Measurements from ENCODE around the gene NFIA. TPM values are rescaled to one million over a fixed set of nuclear protein-coding genes. Genes with fewer than 3 reads are reported as not detected.
"Not testable (repeated sequence)": the region's sequence is repeated elsewhere in the genome, so short reads cannot be mapped to it uniquely, and the experiment has no call there.

NFIA gene
- total RNA-seq, 1 donor from 2014 or later = 41.5 TPM

DNA sequence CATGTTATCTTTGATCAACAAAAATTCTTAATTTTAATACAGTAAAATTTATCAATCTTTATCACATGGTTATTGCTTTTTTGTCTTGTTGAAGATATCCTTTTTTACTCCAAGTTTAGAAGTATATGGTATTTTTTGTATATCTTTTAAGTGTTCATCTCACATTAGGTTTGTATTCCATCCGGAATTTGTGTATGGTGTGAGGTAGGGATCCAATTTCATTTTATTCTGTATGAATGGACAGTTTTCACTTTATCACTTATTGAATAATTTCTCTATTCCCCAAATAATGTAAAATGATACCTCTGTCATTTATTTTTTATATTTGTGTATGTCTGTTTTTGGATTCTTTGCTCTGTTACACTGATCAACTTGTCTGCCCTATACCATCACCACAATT is 25.3 kb downstream of the NFIA start:
- no peak for DNase-seq

DNA sequence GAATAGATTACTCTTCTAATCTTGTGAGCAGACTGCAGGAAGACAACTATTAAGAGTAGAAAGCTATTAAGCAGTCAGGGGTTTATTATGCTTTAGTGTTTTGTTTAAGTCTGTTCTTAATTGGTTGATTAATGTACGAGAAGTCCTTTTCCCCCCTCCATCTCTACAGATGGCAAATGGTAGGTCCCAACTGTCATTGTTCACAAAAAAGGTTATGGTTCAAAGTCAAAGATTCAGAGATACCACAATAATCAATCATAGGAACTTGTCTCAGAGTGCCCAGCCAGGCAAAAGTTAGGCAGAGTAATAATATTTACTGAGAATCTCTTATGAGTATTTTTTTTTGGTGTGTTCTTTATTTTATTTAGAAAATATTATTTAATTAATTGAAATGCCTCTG is 26.8 kb downstream of the NFIA start:
- no peak for DNase-seq

GRCh38 chr1:61109910-61110309 is 27.5 kb downstream of the NFIA start:
- DNase-seq = no peak

GRCh38 chr1:61110554-61110953 is 28.2 kb downstream of the NFIA start:
- DNase-seq = no peak

DNA sequence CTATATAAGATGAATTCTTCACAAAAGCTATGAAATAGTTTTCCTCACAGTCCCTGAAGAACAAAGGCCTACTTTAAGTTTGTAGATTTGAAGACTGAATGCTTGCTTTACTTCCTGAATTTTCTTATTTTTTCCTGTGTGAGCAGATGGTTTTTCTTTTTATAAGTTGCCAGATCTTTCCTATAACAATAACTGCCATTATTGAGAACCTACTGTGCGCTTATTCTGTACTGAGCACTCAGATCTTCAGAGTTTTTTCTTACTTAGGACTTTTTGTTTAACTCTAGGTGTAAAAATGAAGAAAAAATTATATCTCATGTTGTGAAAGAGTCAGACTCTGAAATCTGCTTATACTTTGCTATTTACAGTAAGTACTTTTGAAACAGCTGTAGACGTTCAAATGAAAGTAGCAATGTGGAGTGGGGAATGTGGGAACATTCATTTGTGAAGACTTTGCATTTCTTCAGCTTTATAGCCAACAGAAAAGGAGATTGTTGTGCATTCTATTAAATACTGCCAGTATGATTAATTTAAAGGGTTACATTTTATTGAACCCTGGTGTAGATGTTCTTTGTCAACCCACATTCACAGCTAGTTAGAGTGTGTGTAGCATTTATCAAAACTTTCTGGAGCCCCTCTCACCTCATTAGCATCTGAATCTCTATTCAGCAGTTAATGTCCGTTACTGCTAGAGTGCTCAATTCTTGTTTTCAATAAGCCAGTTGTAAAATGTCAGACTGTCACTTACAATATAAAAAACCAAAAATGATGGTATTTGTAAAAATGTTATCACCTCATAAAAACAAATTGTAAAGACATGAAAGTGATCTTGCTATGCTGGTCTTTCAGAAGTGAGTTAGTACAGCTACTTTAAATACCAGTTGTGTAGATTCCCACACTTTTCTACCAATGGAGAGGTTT is 29.0 kb downstream of the NFIA start:
- no peak for DNase-seq

DNA sequence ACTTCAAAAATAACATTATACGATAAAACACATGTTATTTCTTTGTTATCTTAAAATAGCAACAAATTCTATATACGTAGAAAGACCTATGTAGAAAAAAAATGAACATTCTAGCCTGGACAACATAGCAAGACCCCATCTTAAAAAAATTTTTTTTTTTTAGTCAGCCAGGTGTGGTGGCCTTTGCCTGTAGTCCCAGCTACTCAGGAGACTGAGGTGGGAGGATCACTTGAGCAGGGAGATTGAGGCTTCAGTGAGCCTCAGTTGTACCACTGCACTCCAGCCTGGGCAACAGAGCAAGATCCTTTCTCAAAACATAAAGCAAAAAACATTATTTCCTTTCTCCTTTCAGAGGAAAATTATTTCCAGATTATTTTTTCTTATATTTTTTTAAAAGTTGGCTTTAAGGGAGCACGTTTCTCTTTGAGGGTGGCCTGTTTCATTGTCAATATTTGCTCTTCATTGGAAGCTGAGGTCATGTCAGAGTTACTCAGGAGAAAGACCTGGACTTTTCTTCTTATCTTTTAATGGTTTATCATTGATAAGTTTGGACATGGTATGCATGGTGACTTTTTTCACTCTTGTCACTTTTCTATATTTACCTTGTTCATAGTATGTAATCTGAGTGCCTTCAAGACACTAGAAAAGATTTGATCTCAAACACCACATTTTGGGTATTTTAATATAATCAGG is 32.0 kb downstream of the NFIA start:
- no peak for DNase-seq

GRCh38 chr1:61115436-61115835 is 33.1 kb downstream of the NFIA start:
- no peak for DNase-seq

GRCh38 chr1:61116421-61116820 is 34.1 kb downstream of the NFIA start:
- no peak for DNase-seq

GRCh38 chr1:61117283-61117682 is 34.9 kb downstream of the NFIA start:
- no peak for DNase-seq

DNA sequence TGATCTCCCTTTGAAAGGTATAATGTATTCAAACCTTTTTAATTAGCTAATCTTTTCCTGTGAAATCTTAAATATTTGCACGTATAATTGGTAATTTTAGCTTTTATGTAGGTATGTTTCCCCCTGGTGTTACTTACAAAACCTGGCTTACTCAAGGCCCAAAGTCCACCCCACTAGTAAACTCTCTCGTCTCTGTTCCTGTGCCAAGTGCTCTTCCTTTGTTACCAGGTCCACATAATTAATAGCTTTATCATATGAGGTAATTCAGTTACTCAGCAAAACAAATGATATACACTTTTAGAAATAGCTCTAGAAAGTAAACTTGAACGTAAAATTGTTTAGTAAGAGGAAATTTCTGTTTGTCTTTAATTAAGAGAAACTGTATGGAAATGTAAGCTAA is 36.7 kb downstream of the NFIA start:
- DNase-seq = no peak

DNA sequence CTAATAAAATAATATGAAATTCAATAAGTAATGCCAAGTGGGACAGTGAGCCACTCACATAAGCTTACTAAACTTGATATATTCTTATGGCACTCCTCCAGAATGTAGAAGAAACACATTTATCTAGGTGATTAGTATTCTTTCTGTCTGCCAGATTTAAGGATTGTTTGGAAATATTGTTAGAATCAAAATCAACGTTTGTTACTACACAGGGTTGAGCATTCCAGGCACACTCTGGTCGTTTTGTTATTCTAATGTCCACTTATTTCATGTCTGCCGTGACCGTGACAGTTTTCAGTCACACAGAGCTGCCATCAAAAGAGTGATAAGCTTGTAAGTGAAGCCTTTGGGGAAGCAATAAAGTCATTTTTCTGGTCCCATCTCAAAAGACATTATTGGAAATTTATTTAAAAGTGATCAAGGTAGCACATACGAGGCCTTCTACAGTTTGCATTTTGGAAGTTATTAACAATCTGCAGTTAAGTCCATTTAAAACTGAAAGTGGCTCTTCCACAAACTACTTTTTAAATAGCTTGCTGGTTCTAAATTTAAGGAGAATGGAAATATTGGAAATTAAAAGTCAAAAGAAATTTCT is 38.0 kb downstream of the NFIA start:
- DNase-seq = no peak

GRCh38 chr1:61120998-61121397 is 38.6 kb downstream of the NFIA start:
- DNase-seq = no peak

DNA sequence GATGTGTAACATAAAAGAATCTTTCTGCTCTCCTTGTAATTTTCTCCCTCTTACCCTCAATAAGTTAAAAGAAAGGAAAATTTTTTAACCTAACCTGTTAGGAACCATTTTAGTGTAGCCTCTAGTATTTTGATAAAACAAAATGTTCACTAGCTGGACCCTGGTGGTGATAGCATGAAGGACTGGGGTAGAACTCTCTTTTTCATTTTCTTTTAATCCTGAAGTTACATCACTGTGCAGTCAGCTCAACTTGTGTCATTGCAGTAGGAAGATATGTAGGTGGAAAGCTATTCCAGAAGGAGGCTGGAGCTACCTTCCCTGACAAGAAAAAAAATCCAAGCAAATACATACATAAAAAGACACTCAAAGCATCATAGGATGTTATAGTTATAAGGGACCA is 39.3 kb downstream of the NFIA start:
- no peak for DNase-seq

- DNase-seq = no peak
Measured at GRCh38 chr1:61122389-61122788, 40.0 kb downstream of the NFIA start.

DNA sequence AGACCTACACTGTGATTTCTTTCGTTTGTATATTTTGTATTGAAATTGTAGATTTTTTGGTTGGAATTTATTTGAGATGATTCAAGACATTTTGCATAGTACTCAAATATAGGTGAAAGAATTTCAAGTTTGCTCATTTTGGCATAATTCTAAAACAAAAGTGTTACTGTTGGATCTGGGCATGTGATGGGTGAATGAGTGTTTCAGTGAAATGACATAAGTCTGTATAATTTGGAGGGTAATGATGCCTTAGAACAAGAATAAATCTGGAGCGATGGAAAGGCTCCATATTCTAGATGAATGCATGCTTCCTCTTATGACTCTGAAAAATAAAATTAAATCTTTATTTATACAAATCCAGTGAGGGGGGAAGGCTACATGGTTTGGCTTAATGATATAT is 41.0 kb downstream of the NFIA start:
- DNase-seq = no peak

DNA sequence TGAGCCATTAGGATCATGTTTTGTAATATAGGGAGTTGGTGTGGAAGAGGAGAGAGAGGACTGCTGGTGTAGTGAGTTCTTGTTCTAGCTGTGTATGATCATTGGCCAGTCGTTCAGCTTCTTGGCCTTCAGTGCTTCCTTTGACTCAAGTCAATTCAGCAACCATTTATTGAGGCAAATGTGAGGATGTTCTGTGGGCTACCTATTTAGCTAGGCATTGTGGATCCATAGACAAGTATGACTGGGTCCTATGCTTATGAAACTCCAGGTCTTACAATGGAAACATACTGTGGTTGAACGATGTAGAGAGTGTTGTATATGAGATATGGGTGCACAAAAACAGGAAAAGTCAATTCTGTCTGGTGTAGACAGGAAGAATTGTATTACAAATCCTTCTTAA is 41.7 kb downstream of the NFIA start:
- no peak for DNase-seq

DNA sequence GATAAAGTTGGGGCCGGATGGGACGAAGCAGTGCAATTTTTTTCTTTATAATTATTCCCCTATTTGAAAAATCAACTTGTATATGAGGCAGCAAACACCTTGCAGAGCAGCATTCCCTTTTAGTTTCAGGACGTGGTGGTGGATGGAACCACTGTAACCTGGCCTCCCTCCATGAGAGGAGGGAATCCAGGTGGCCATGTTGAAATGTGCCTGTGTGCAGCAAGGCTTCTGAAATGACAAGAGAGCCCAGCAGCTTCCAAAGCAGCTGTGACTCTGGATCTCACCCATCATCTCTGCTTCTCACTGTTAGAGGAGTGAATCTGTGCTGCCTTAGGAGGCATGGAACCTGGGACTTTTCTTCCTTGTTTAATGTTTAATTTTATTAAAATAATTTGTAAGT is 42.3 kb downstream of the NFIA start:
- DNase-seq = no peak

DNA sequence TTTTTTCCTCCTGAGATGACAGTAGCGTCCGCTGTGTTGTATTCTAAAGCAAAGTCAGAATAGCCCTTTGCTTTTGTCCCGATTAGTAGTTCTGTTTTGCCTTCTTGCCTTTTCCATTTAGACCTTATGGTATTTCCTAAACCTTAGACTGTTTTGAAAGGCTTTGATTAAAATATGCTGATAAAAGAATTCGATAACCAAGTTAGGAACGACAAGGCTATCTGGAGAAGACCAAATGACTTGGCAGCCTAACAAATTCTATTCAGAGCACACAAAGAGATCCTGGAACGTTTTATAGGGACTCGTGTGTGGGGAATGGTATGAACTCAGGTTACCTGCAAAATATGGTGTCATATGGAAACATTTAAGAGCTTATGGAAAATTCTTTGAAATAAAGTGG is 42.9 kb downstream of the NFIA start:
- DNase-seq = no peak

DNA sequence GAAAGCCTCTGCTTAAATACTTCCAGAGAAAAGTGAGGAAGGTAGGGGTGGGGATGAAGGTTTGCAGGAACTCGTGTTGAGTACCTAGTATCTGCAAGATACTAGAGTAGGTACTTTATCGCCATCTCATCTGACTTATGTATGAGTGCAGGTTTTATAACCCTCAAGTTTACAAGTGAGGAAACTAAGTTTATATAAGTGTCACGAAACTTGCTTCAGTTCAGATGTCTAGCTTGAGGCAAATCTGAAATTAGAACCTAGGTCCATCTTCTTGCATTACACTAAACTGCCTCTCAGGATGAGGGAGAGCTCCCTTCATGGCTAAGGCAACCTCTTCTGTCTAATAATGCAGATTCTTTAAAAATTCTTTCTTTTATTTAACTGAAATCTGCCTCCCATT is 43.5 kb downstream of the NFIA start:
- DNase-seq = no peak

GRCh38 chr1:61126843-61127242 is 44.5 kb downstream of the NFIA start:
- DNase-seq = not testable (repeated sequence)

DNA sequence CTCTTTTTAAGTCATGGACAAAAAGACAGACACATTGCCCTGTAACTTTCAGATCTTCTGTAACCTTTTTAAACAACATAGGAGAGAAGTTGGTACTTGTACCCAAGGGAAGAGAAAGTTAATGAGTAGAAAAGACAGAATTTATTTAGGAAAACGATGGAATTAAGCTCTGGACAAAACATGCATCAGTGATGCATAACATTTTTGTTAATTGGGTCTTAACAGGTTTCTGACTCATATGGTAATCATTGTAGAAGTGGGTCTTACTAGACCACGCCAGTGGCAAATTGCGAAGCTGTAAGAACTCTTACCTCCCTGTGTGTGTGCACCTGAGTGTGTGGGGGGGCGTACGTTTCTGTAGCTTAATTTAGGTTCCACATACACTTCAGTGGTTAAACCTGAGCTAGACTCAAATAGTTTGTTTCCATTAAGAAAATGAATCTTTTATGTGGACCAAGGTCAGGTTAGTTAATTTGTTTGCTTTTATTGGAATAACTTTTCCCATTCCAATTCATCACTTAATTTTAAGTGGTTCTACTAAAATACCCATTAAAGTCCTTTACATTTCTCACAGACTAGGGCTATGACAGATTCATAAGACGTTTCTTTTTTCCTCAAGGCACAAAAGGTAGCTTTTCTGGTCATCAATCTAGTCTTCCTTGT is 48.1 kb downstream of the NFIA start:
- DNase-seq = no peak

DNA sequence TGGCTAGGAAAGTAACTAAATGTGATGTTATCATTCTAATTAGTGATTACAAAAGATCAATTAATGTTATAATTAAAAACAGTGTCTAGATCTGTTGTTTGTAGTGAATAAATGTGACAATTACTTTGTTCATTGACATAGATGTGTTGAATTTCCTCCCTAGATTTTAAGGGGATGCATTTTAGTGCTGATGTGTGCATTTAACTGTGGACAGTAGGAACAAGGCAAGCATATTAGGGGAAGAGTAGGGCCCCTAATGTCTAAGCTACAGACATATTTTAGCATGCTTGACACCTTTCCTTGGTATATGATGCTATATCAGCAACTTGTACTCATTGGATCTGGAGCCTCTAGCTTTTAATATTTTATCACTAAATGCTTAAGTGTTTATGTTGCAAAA is 48.9 kb downstream of the NFIA start:
- no peak for DNase-seq

GRCh38 chr1:61131716-61132115 is 49.4 kb downstream of the NFIA start:
- no peak for DNase-seq

All from occipital lobe (tissue), 2 donors.